TTC549 (cell line): ENCODE measurements around the gene FSCN2.
"Not testable (repeated sequence)": the region's sequence is repeated elsewhere in the genome, so short reads cannot be mapped to it uniquely, and the experiment has no call there.

Experiments used
- FAIRE-seq: peaks from 2 replicates; lab custom pipeline; 2012; peaks lifted over from hg19 to GRCh38; lab: Jason Lieb, UNC

FSCN2 gene

DNA sequence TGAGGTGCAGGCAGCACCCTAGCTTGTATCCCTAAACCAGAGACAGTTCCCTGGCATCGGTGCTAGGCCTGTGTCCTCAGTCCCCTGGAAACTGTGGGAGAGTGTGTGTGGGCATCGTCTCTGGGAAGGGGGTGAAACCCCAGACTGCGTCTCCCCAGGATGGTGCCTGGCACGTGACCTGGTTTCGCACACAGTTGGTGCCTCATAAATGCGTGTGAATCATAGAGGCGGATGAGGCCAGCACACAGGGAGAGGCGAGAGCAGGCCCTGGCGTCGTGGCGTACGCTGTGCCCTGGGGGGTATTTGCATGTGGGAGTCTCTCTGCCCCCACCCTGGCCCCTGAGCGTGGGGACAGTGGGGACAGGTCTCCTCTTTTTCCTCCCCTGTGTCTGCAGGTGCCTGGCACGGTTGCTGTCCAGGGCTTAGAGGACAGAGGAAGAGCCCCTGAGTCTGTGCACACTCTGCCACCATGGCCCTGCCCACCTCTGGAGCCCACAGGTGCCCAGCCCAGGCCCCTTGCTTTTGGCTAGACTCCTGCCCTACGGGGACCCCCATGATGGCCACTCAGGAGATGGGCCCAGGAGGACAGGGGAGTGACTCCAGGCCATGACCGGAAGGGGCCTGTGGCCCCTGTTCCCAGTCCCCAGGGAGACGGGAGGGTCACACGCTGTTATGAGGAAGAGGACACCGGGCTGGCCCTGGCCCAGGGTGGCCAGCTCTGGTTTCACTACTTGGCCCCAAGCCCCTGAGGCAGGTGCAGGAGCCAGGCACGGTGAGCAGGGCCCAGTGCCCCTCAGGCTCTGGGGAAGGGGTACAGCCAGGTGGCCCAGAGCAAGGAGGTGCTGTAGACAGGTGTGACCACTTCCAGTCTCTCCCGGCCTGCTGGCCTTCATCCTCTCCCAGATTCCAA is 1.3 kb upstream of the FSCN2 start:
- FAIRE-seq = no peak

GRCh38 chr17:81528384-81528650 is 140 bp downstream of the FSCN2 start:
- no peak for FAIRE-seq

- no peak for FAIRE-seq
These were observed 667 bp downstream of the FSCN2 start for GRCh38 chr17:81528651-81529436.

DNA sequence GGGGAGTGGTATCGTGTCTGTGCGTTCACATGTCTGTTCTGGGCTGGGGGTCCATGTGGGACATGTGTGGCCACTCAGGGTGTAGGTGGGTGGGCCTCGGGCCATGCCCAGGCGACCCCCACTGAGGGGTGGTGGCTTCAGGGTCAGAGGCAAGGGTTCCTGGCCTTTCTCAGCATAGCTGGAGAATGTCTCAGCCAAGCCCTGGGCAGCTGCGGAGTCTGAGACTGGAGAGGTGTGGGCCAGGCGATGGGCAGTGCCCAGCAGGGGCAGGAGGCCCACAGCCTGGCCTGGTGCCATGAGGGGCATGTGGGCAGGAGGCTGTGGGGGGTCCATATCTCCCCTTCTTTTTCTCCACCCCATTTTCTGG is 1.2 kb downstream of the FSCN2 start:
- no peak for FAIRE-seq

- not testable (repeated sequence) for FAIRE-seq
These were observed 2.8 kb downstream of the FSCN2 start for GRCh38 chr17:81531013-81531412.

DNA sequence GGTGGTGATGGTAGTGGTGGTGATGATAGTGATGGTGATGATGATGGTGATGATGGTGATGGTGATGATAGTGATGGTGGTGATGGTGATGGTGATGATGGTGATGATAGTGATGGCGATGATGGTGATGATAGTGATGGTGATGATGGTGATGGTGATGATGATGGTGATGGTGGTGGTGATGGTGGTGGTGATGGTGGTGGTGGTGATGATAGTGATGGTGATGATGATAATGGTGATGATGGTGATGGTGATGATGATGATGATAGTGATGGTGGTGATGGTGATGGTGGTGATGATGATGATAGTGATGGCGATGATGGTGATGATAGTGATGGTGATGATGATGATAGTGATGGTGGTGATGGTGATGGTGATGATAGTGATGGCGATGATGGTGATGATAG is 3.8 kb downstream of the FSCN2 start:
- FAIRE-seq = not testable (repeated sequence)

GRCh38 chr17:81532490-81533287 is 4.5 kb downstream of the FSCN2 start:
- no peak for FAIRE-seq

DNA sequence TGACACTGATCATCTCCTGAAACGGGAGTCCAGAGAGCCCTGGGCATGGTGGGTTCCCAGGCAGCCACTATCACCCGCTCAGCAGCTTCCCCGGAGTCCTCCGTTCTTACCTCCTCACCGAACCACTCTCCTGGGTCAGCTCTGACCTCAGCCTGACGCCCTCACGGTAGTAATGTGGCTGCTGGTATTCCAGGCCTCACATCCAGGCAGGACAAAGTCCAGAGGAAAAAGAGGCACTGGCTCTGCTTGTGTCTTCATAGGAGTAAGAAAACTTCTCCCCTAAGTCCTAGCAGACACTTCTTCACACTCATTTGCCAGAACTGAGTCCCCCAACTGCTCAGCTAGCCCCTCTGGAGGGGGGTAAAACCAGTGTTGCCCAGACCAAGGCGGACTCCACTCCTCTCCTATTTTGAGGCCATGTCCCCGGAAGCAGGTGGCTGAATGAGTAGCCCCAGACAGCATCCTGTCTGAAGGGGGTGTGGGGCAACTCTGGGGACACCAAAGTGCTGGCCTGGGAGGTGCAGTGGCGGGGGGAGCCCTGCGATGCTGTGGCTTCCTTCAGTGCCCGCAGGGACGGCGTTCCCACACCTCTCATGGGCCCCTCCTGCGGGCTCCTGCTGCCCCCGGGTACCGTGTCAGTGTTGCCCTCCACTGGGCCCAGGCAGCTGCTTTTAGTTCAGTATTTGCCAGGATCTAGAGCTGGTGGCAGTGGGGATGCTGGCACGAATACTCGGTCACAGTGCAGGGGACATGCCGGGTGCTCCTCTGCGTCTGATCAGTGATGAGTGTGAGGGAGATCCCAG is 5.4 kb downstream of the FSCN2 start:
- FAIRE-seq = no peak

DNA sequence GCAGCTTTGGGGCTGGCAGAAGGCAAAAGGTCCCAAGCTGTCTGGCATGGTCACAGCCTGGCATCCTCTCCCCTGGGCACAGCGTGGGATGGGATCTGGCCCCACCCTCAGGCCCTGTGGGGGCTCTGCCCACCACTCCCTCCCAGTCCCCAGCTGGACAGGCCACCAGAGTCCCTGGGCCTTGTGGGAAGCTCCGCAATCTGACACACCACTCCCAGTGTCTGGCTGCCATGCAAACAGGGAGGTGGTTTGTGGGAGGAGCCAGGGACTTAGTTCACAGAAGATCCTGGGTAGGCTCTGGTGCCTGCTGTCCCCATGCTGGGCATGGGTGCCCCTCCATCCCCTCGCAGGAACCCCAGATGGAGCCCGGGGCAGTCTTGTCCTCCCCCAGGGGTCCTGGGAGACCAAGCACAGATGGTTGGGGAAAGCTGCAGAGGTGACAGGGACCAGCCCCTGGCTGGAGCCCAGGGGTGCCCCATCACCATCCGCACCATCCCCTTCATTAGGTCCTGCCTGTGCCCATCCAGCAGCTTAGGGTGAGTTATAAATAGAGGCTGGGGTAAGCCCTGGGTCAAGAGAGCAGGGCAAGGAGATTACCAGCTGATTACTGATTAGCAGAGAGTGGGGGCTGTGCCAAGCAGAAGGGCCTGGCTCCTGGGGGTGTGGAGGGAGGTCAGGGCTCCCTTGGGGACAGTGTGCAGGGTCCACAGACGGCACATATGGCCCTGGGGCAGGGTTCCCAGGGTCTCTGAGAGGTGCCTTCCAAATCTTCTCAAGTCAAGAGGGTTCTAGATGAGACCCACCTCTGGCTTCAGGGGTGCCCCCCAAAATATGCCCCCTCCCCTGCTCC is 6.2 kb downstream of the FSCN2 start:
- FAIRE-seq = no peak

DNA sequence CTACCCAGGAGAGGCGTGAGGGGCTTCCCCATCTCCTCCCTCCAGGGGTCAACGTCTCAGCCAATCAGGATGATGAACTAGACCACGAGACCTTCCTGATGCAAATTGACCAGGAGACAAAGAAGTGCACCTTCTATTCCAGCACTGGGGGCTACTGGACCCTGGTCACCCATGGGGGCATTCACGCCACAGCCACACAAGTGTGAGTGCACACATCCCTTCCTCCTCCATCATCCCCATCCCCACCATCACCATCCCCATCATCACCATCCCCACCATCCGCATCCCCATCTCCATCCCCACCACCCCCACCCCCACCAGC is 6.8 kb downstream of the FSCN2 start:
- FAIRE-seq = no peak

DNA sequence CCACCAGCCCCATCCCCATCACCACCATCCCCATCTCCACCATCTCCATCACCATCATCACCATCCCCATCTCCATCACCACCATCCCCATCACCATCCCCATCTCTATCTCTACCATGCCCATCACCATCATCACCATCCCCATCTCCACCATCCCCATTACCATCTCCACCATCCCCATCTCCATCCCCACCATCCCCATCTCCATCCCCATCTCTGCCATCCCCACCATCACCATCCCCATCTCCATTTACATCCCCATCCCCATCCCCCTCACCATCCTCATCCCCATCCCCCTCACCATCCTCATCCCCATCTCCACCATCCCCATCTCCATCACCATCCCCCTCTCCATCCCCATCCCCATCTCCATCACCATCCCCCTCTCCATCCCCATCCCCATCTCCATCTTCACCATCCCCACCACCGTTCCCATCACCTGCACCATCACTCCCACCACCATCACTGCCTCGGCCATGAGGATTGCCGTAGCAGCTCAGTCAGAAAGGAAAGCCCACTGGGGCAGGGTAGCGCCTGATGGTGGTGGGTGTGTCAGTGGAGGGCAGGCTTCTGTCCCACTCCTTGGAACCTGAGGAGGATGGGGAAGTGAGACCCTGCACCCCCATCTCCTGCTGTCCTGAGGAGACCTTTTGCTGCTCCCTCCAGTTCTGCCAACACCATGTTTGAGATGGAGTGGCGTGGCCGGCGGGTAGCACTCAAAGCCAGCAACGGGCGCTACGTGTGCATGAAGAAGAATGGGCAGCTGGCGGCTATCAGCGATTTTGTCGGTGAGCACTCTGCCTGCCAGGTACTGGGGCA is 7.5 kb downstream of the FSCN2 start:
- FAIRE-seq = no peak

- FAIRE-seq = no peak
These were observed 8.4 kb downstream of the FSCN2 start for GRCh38 chr17:81536299-81537290.

GRCh38 chr17:81537343-81537855 is 9.2 kb downstream of the FSCN2 start:
- no peak for FAIRE-seq

DNA sequence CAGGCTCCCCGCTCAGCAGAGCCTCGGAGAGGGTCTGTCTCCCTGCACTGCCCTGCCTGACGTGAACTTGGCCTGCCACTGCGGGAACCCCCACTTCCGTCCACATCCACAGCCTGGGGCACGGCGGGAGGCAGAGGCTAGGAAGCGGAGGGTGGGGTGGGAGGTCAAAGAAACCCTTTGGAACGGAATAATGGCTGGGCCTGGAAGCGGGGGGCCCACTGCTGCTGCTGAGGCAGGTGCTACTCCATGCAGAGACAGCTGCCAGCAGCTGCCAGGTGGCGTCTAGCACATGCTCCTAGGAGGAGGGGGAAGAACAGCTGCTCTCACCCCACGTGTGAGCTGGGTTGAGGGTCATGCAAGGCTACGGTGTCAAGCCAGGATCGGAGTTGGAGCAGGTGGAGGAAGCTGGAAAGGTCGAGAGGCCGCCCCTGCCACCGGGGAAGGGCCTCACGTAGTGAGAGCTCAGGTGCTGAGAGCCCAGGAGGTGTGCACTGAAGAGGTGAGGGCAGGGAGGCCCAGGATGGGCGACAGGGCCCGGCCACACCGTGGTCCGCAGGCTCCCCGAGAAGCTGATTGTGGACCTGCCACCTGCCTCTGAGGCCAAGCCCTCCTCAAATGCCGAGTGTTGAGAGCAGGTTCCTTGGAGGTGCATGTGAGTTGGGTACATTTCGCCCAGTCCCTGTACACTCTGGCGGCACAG is 9.8 kb downstream of the FSCN2 start:
- FAIRE-seq = no peak

- FAIRE-seq = no peak
These were observed 10.7 kb downstream of the FSCN2 start for GRCh38 chr17:81538651-81539570.

GRCh38 chr17:81539571-81539900 is 11.4 kb downstream of the FSCN2 start:
- no peak for FAIRE-seq

- no peak for FAIRE-seq
These were observed 11.9 kb downstream of the FSCN2 start for GRCh38 chr17:81539961-81540675.
